Calu3 (cell line): ENCODE results near the gene CCDC174. TPM values are rescaled to one million over a fixed set of nuclear protein-coding genes. Genes with fewer than 3 reads are reported as not detected.

Experiments used
- BruUV-seq: library from RNA; stranded (reverse); fragments of 400-500 nt; replicated peaks from 2 replicates; lab custom pipeline; 2021; lab: Mats Ljungman, UMichigan
- CTCF ChIA-PET: fragments of 300-600 bp; sonication (Branson Sonifier 250); formaldehyde crosslinking; loops from one replicate; lab custom pipeline; 2022; ENCODE audit warnings: antibody characterized with exemption; lab: Charles Lee
- DNase-seq: peaks from one replicate; pipeline ENCODE4 v3.0.0; 2022
- H3K27ac Mint-ChIP-seq: one replicate; pipeline ENCODE4 v1.8.0; 2022; ENCODE audit warnings: mixed read lengths; ENCODE audit not compliant: unreplicated experiment
- H3K27me3 Mint-ChIP-seq: one replicate; pipeline ENCODE4 v1.8.0; 2022; ENCODE audit warnings: mixed read lengths; ENCODE audit not compliant: unreplicated experiment
- H3K36me3 Mint-ChIP-seq: one replicate; pipeline ENCODE4 v1.8.0; 2022; ENCODE audit warnings: mild to moderate bottlenecking, moderate library complexity, mixed read lengths; ENCODE audit not compliant: insufficient read depth, unreplicated experiment
- H3K4me1 Mint-ChIP-seq: one replicate; pipeline ENCODE4 v1.8.0; 2022; ENCODE audit warnings: mild to moderate bottlenecking, low read depth, mixed read lengths; ENCODE audit not compliant: unreplicated experiment
- H3K4me3 Mint-ChIP-seq: one replicate; pipeline ENCODE4 v1.8.0; 2022; ENCODE audit warnings: mild to moderate bottlenecking, low read depth, moderate library complexity, mixed read lengths; ENCODE audit not compliant: unreplicated experiment
- H3K9me3 Mint-ChIP-seq: one replicate; pipeline ENCODE4 v1.8.0; 2022; ENCODE audit warnings: low read depth, mixed read lengths; ENCODE audit not compliant: unreplicated experiment
- CTCF ChIP-seq: fragments of 200-600 bp; IDR thresholded peaks from one replicate; pipeline ENCODE4 v1.8.0; 2022; ENCODE audit warnings: antibody characterized with exemption; ENCODE audit not compliant: unreplicated experiment
- intact Hi-C: fragments of 100-400 bp; cut with micrococcal nuclease; formaldehyde crosslinking; loops from one replicate; pipeline ENCODE4 v1.10.0; 2022; ENCODE audit not compliant: unreplicated experiment
- total RNA-seq: library from RNA; stranded (reverse); gene quantifications from 2 replicates; pipeline ENCODE4 v1.2.3, GENCODE V29; 2022

The CCDC174 gene
- total RNA-seq, 1 experiment from 2014 or later, result 17.9 TPM

GRCh38 chr3:14685179-14685578 lies 33.6 kb downstream of the CCDC174 start:
- peaks cover 40% of the 10 kb centered on the region for H3K27me3 Mint-ChIP-seq
- no peaks in the 10 kb centered on the region for H3K4me1 Mint-ChIP-seq
- H3K4me3 Mint-ChIP-seq, result no peak overlapping the region
- no peaks in the 10 kb centered on the region for H3K9me3 Mint-ChIP-seq
- intact Hi-C loops, result no loop called here
- CTCF ChIA-PET, result no interaction called here
- no peak for DNase-seq
- no peak overlapping the region for H3K27ac Mint-ChIP-seq
- BruUV-seq, result no TSS peak
- H3K36me3 Mint-ChIP-seq, result no peaks in the 10 kb centered on the region
- no peak for TF ChIP-seq CTCF

GRCh38 chr3:14687360-14687759 lies 35.8 kb downstream of the CCDC174 start:
- H3K9me3 Mint-ChIP-seq, result no peaks in the 10 kb centered on the region
- CTCF ChIA-PET, result no interaction called here

GRCh38 chr3:14688525-14688924 lies 37.0 kb downstream of the CCDC174 start:
- Mint-ChIP-seq H3K9me3 (no peaks in the 10 kb centered on the region), H3K27me3 (peaks cover 49% of the 10 kb centered on the region), H3K4me1 (no peaks in the 10 kb centered on the region), H3K36me3 (no peaks in the 10 kb centered on the region), H3K27ac (no peak overlapping the region), H3K4me3 (no peak overlapping the region)
- DNase-seq, result no peak
- TF ChIP-seq CTCF, result no peak
- CTCF ChIA-PET, result no interaction called here
- BruUV-seq, result no TSS peak
- intact Hi-C loops, result no loop called here

More at GRCh38 chr3:14687360-14687759, 35.8 kb downstream of the CCDC174 start:
- no peak for TF ChIP-seq CTCF
- Mint-ChIP-seq H3K4me3 (no peak overlapping the region), H3K27ac (no peak overlapping the region), H3K4me1 (no peaks in the 10 kb centered on the region), H3K27me3 (peaks cover 49% of the 10 kb centered on the region), H3K36me3 (no peaks in the 10 kb centered on the region)
- DNase-seq, result no peak
- intact Hi-C loops, result no loop called here
- no TSS peak for BruUV-seq

- BruUV-seq, result no TSS peak
- Mint-ChIP-seq H3K27me3 (peaks cover 58% of the 10 kb centered on the region), H3K27ac (no peak overlapping the region), H3K9me3 (no peaks in the 10 kb centered on the region), H3K36me3 (no peaks in the 10 kb centered on the region), H3K4me1 (no peaks in the 10 kb centered on the region), H3K4me3 (no peak overlapping the region)
- CTCF ChIA-PET, result no interaction called here
- TF ChIP-seq CTCF, result no peak
- intact Hi-C loops, result no loop called here
- DNase-seq, result no peak
Measured at GRCh38 chr3:14689247-14689980, 37.9 kb downstream of the CCDC174 start.
